ENCODE results near the gene NXPH4.

DNA sequence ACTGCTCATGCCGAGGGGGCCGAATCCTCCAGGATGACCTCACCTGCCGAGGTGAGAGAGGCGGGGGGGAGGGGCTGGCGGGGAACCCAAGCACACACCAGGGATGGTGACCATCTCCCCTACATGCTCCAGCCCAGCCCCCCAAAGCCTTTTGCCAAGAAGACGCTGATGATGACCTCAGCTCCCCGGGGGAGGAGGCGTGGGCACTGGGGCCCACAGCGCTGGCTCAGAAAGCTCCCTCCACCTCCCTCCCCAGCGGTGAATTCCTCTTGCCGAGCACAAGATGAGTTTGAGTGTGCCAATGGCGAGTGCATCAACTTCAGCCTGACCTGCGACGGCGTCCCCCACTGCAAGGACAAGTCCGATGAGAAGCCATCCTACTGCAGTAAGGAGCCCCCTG, 23.7 kb upstream of the NXPH4 start:
- TF ChIP-seq, protein P1, sequence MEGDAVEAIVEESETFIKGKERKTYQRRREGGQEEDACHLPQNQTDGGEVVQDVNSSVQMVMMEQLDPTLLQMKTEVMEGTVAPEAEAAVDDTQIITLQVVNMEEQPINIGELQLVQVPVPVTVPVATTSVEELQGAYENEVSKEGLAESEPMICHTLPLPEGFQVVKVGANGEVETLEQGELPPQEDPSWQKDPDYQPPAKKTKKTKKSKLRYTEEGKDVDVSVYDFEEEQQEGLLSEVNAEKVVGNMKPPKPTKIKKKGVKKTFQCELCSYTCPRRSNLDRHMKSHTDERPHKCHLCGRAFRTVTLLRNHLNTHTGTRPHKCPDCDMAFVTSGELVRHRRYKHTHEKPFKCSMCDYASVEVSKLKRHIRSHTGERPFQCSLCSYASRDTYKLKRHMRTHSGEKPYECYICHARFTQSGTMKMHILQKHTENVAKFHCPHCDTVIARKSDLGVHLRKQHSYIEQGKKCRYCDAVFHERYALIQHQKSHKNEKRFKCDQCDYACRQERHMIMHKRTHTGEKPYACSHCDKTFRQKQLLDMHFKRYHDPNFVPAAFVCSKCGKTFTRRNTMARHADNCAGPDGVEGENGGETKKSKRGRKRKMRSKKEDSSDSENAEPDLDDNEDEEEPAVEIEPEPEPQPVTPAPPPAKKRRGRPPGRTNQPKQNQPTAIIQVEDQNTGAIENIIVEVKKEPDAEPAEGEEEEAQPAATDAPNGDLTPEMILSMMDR (IDR thresholded peaks at IDR 0.05), result no peak
- TF ChIP-seq EZH2 (IDR thresholded peaks at IDR 0.05; ENCODE audit: borderline replicate concordance, insufficient read depth, low read depth, low read length, poor library complexity, severe bottlenecking), result no peak

Measured in B cell (primary cell).